HG03060 (cell line): Measurements from ENCODE around the gene HOXA4.

Experiments used
- ATAC-seq: cut with Tn5 transposase; IDR thresholded peaks from one replicate; pipeline ENCODE4 v1.9.1; 2021; ENCODE audit warnings: low read depth, moderate number of reproducible peaks; ENCODE audit not compliant: unreplicated experiment

HOXA4 gene

GRCh38 chr7:27159266-27160144, 28.9 kb upstream of the HOXA4 start:
- no peak for ATAC-seq

GRCh38 chr7:27158436-27159265, 28.1 kb upstream of the HOXA4 start:
- ATAC-seq: no peak

GRCh38 chr7:27157702-27158431, 27.3 kb upstream of the HOXA4 start:
- ATAC-seq: no peak

GRCh38 chr7:27156916-27157701, 26.6 kb upstream of the HOXA4 start:
- ATAC-seq: no peak

GRCh38 chr7:27156508-27156898, 25.9 kb upstream of the HOXA4 start, which contains the start of gene HOXA7:
Gene HOXA7 (minus strand): TSS chr7:27156675. CDS start chr7:27156545, 130 bp downstream.
- ATAC-seq: no peak

- ATAC-seq: no peak
Observed at GRCh38 chr7:27155816-27156507, 25.4 kb upstream of the HOXA4 start.

GRCh38 chr7:27154901-27155815, 24.6 kb upstream of the HOXA4 start:
- no peak for ATAC-seq

- ATAC-seq: no peak
Observed at GRCh38 chr7:27154369-27154768, 23.8 kb upstream of the HOXA4 start.

- ATAC-seq: no peak
Observed at GRCh38 chr7:27153526-27153925, 23.0 kb upstream of the HOXA4 start.

GRCh38 chr7:27152816-27153442, 22.4 kb upstream of the HOXA4 start:
- no peak for ATAC-seq

GRCh38 chr7:27151931-27152815, 21.6 kb upstream of the HOXA4 start, which contains the start of gene HOXA3:
Gene HOXA3 (minus strand): TSS chr7:27152583. CDS start chr7:27110640, 41,943 bp downstream.
- no peak for ATAC-seq

- ATAC-seq: no peak
Observed at GRCh38 chr7:27151341-27151930, 20.9 kb upstream of the HOXA4 start.

GRCh38 chr7:27150568-27151340, 20.2 kb upstream of the HOXA4 start:
- no peak for ATAC-seq

GRCh38 chr7:27149842-27150567, 19.4 kb upstream of the HOXA4 start:
- no peak for ATAC-seq
